PC-9 (cell line): ENCODE results near the gene PAPOLA. TPM values are rescaled to one million over a fixed set of nuclear protein-coding genes. Genes with fewer than 3 reads are reported as not detected.
A peak's percentile ranks its signal among the peaks of the same experiment; 100 is the strongest.

ENCODE experiments used
- BruUV-seq: library from RNA; stranded (reverse); fragments of 400-500 nt; replicated peaks from 2 replicates; lab custom pipeline; 2021; lab: Mats Ljungman, UMichigan
- CTCF ChIA-PET: fragments of 300-600 bp; sonication (Branson Sonifier 250); formaldehyde crosslinking; loops from one replicate; lab custom pipeline; 2022; ENCODE audit warnings: antibody characterized with exemption; lab: Charles Lee
- POLR2A ChIA-PET: fragments of 300-600 bp; sonication (Branson Sonifier 250); formaldehyde crosslinking; loops from one replicate; lab custom pipeline; 2022; ENCODE audit warnings: antibody characterized with exemption; ENCODE audit not compliant: unreplicated experiment; lab: Charles Lee
- DNase-seq, 2 experiments: peaks; one replicate each; pipeline versions ENCODE4 v3.0.0 to v3.0.0-alpha.2; 2015 to 2022; ENCODE audit warnings: mixed read lengths in 1 of 2
- H2AFZ ChIP-seq: fragments of 200-600 bp; sonication (generic); 2 replicates; pipeline ENCODE4 v1.8.1; 2017; ENCODE audit warnings: antibody characterized with exemption
- H3F3A ChIP-seq: fragments of 200-600 bp; sonication (generic); 2 replicates; pipeline ENCODE4 v1.8.1; 2017; ENCODE audit warnings: antibody characterized with exemption, mild to moderate bottlenecking, low read depth; ENCODE audit not compliant: insufficient read depth
- H3K27ac ChIP-seq: fragments of 200-600 bp; sonication (generic); 2 replicates; pipeline ENCODE4 v1.6.1; 2016; ENCODE audit warnings: mixed run types
- H3K27me3 ChIP-seq: fragments of 200-600 bp; sonication (generic); 2 replicates; pipeline ENCODE4 v1.6.1; 2016; ENCODE audit warnings: low read depth, mixed run types; ENCODE audit not compliant: insufficient read depth
- H3K36me3 ChIP-seq: fragments of 200-600 bp; sonication (generic); 2 replicates; pipeline ENCODE4 v1.6.1; 2016; ENCODE audit warnings: low read depth, mixed run types
- H3K4me1 ChIP-seq: fragments of 200-600 bp; sonication (generic); replicated peaks from 2 replicates; pipeline ENCODE4 v1.6.1; 2016; ENCODE audit warnings: mixed run types; ENCODE audit not compliant: insufficient read depth
- H3K4me2 ChIP-seq: fragments of 200-600 bp; sonication (generic); 2 replicates; pipeline ENCODE4 v1.6.1; 2017; ENCODE audit warnings: mixed run types
- H3K4me3 ChIP-seq: fragments of 200-600 bp; sonication (generic); 2 replicates; pipeline ENCODE4 v1.6.1; 2016; ENCODE audit warnings: mixed run types
- H3K79me2 ChIP-seq: fragments of 200-600 bp; sonication (generic); 2 replicates; pipeline ENCODE4 v1.6.1; 2017; ENCODE audit warnings: low read depth, mixed run types
- H3K9me2 ChIP-seq: fragments of 200-600 bp; sonication (generic); 2 replicates; pipeline ENCODE4 v1.8.1; 2017; ENCODE audit warnings: mild to moderate bottlenecking; ENCODE audit not compliant: insufficient read depth
- H3K9me3 ChIP-seq: fragments of 200-600 bp; sonication (generic); 2 replicates; pipeline ENCODE4 v1.8.1; 2016; ENCODE audit warnings: low read depth; ENCODE audit not compliant: insufficient read depth
- H4K20me1 ChIP-seq: fragments of 200-600 bp; sonication (generic); 2 replicates; pipeline ENCODE4 v1.8.1; 2017; ENCODE audit not compliant: insufficient read depth
- CTCF ChIP-seq: fragments of 200-600 bp; sonication (generic); conservative IDR thresholded peaks from 2 replicates; pipeline ENCODE4 v1.6.1; 2017; ENCODE audit warnings: mixed run types, antibody characterized with exemption, mild to moderate bottlenecking, moderate library complexity
- EZH2 ChIP-seq: fragments of 200-600 bp; sonication (generic); IDR thresholded peaks from 2 replicates; pipeline ENCODE4 v1.8.0; 2017; ENCODE audit warnings: antibody characterized with exemption, low read depth
- intact Hi-C: fragments of 100-400 bp; cut with micrococcal nuclease; formaldehyde crosslinking; loops from one replicate; pipeline ENCODE4 v1.10.0; 2022; ENCODE audit not compliant: unreplicated experiment
- total RNA-seq: library from RNA; stranded (reverse); gene quantifications from 2 replicates; pipeline ENCODE4 v1.2.3, GENCODE V29; 2021

The PAPOLA gene
- total RNA-seq, 1 experiment from 2014 or later, result 68.4 TPM

DNA sequence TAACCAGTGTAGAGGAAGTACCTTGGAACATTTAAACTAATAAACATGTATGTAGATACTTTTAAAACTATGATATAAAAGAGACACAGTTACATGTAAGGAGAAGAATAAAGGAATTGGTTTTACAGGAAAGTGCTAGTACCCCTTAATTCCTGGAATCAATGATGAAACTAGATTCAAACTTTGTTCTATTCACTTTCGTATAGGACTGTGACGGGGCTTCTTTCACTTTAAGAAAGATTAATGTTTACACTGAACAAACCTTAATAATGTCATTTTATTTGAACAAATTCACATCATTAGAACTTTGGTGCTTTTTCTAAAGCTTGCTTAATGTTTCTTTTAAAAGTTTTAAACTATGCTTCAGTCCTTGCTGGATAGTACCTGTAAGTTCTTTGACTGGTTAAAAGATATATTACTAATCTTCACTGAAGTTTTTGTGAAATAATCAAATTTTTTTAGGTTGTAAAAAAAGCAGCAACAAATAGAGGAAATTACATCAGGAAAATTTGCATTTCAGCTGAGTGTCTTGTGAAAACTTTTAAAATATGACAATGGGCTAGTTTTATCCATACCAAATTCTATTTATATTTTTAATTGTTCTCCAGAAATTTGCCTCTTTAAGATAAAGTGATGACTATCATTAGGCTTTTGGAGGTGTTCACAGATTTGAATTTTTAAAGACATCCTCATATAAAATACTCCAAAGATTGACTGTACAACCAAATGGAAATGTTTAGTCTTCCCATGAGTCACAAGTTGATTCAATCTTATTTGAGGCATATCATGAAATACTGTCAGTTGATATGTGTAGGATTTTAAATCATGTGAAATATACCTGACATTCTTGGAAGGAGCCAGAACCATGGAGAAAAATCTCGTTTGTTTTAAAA, 36.2 kb downstream of the PAPOLA start:
- Histone ChIP-seq H2AFZ (no peak overlapping the region), H3K9me2 (no peaks in the 10 kb centered on the region), H3K27ac (peak overlapping the region; percentile 12; the same call in 1 of the 2 replicates), H3F3A (no peaks in the 10 kb centered on the region), H3K4me1 (no peaks in the 10 kb centered on the region), H3K36me3 (no peaks in the 10 kb centered on the region), H3K27me3 (no peaks in the 10 kb centered on the region), H4K20me1 (no peaks in the 10 kb centered on the region), H3K4me3 (no peak overlapping the region), H3K79me2 (no peaks in the 10 kb centered on the region), H3K9me3 (no peaks in the 10 kb centered on the region), H3K4me2 (no peak overlapping the region)
- no TSS peak for BruUV-seq
- DNase-seq, result no peak
- ChIA-PET CTCF (no interaction called here), POLR2A (no interaction called here)
- no peak for TF ChIP-seq EZH2
- TF ChIP-seq CTCF, result no peak
- intact Hi-C loops, result no loop called here

GRCh38 chr14:96538990-96539317, 36.8 kb downstream of the PAPOLA start:
- Histone ChIP-seq H2AFZ (no peak overlapping the region), H3K79me2 (no peaks in the 10 kb centered on the region), H3K9me2 (no peaks in the 10 kb centered on the region), H3K9me3 (no peaks in the 10 kb centered on the region), H3K27ac (peak overlapping the region; percentile 12; the same call in 1 of the 2 replicates), H3K36me3 (no peaks in the 10 kb centered on the region), H4K20me1 (no peaks in the 10 kb centered on the region), H3K27me3 (no peaks in the 10 kb centered on the region), H3K4me3 (no peak overlapping the region), H3K4me1 (no peaks in the 10 kb centered on the region), H3F3A (no peaks in the 10 kb centered on the region), H3K4me2 (no peak overlapping the region)
- TF ChIP-seq CTCF (no peak), EZH2 (no peak)
- ChIA-PET POLR2A (no interaction called here), CTCF (no interaction called here)
- no TSS peak for BruUV-seq
- intact Hi-C loops, result no loop called here
- DNase-seq, result no peak

DNA sequence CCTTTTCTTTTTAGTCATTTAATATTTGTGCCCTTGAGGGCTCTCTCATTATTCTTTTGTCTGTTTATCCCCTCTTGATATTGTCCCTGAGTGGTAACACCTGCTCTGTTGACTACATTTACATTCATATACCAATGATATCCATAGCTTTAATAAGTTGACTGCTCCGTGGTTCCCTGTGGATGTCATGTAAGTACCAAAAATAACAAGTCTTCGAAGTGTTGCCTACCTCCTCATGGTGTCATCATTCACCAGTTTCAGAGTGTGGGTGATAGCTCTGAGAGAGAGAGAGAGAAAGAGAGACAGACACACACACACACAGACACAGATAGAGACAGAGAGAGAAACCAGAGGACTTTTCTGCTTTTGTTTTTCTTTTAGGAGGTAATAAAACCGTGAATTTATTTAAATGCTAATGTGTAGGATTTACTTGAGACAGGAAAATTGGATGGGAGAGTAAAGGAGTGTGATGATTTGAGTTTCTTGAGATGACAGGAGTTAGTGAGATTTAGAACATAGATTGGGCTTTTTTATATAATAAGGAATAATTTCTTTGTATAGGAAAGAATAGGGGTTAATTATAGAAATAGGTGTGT, 52.2 kb downstream of the PAPOLA start:
- Histone ChIP-seq H3K4me2 (no peak overlapping the region), H3K9me2 (no peaks in the 10 kb centered on the region), H3F3A (0 out of 2 replicates have a peak, but pooled peaks cover 4% of the 10 kb centered on the region), H3K79me2 (no peaks in the 10 kb centered on the region), H3K36me3 (peaks cover 4% of the 10 kb centered on the region; the same call in 1 of the 2 replicates), H3K4me1 (no peaks in the 10 kb centered on the region), H3K4me3 (no peak overlapping the region), H3K27me3 (no peaks in the 10 kb centered on the region), H2AFZ (no peak overlapping the region), H4K20me1 (no peaks in the 10 kb centered on the region), H3K27ac (no peak overlapping the region), H3K9me3 (no peaks in the 10 kb centered on the region)
- intact Hi-C loops, result no loop called here
- POLR2A ChIA-PET, result no interaction called here
- CTCF ChIA-PET, result no interaction called here
- no peak for TF ChIP-seq EZH2
- TF ChIP-seq CTCF, result no peak
- BruUV-seq, result no TSS peak
- no peak for DNase-seq
